PC-3 (cell line): Measurements from ENCODE around the gene GJD3. TPM values are rescaled to one million over a fixed set of nuclear protein-coding genes. Genes with fewer than 3 reads are reported as not detected.

Source experiments
- ATAC-seq: fragments of 200-7000 bp; cut with Tn5 transposase; 2 replicates; pipeline ENCODE4 v1.9.1; 2020; ENCODE audit warnings: mild to moderate bottlenecking, moderate library complexity
- BruUV-seq: library from RNA; stranded (reverse); fragments of 400-500 nt; replicated peaks from 2 replicates; lab custom pipeline; 2021; lab: Mats Ljungman, UMichigan
- CTCF ChIA-PET: fragments of 300-600 bp; sonication (Branson Sonifier 250); formaldehyde crosslinking; loops from one replicate; lab custom pipeline; 2022; ENCODE audit warnings: antibody characterized with exemption; lab: Charles Lee
- POLR2A ChIA-PET: fragments of 300-600 bp; sonication (Branson Sonifier 250); formaldehyde crosslinking; loops from one replicate; lab custom pipeline; 2022; ENCODE audit warnings: antibody characterized with exemption; ENCODE audit not compliant: unreplicated experiment; lab: Charles Lee
- DNase-seq: peaks from one replicate; pipeline ENCODE4 v3.0.0-alpha.2; 2015
- H2AFZ ChIP-seq: fragments of 300-600 bp; sonication (generic); 2 replicates; pipeline ENCODE4 v1.6.0; 2016; ENCODE audit warnings: antibody characterized with exemption, low read length
- H3F3A ChIP-seq: fragments of 300-600 bp; sonication (generic); one replicate; pipeline ENCODE4 v1.6.0; 2017; ENCODE audit warnings: antibody characterized with exemption, low read length, control low read depth, mild to moderate bottlenecking; ENCODE audit not compliant: unreplicated experiment
- H3K27ac ChIP-seq: fragments of 300-600 bp; sonication (generic); 2 replicates; pipeline ENCODE4 v1.5.1; 2016; ENCODE audit warnings: mild to moderate bottlenecking, low read length
- H3K27me3 ChIP-seq: fragments of 300-600 bp; sonication (generic); 2 replicates; pipeline ENCODE4 v1.6.1; 2016; ENCODE audit warnings: low read length, mixed read lengths
- H3K36me3 ChIP-seq: fragments of 300-600 bp; sonication (generic); 2 replicates; pipeline ENCODE4 v1.6.1; 2016; ENCODE audit warnings: low read depth, mixed run types, low read length, mixed read lengths
- H3K4me1 ChIP-seq: fragments of 300-600 bp; sonication (generic); 2 replicates; pipeline ENCODE4 v1.5.1; 2016; ENCODE audit warnings: low read length; ENCODE audit not compliant: insufficient read depth
- H3K4me2 ChIP-seq: fragments of 300-600 bp; sonication (generic); 2 replicates; pipeline ENCODE4 v1.6.0; 2016; ENCODE audit warnings: low read length
- H3K4me3 ChIP-seq: fragments of 300-600 bp; sonication (generic); 2 replicates; pipeline ENCODE4 v1.5.1; 2016; ENCODE audit warnings: mild to moderate bottlenecking, low read length, mixed read lengths
- H3K79me2 ChIP-seq: fragments of 300-600 bp; sonication (generic); 2 replicates; pipeline ENCODE4 v1.6.1; 2017; ENCODE audit warnings: low read length, mixed read lengths
- H3K9ac ChIP-seq: fragments of 300-600 bp; sonication (generic); 2 replicates; pipeline ENCODE4 v1.6.0; 2016; ENCODE audit warnings: mild to moderate bottlenecking, low read length
- H3K9me2 ChIP-seq: fragments of 300-600 bp; sonication (generic); replicated peaks from 2 replicates; pipeline ENCODE4 v1.6.1; 2016; ENCODE audit warnings: mixed run types, low read length, mixed read lengths
- H3K9me3 ChIP-seq: fragments of 300-600 bp; sonication (generic); 2 replicates; pipeline ENCODE4 v1.6.1; 2016; ENCODE audit warnings: low read length, mixed read lengths
- H4K20me1 ChIP-seq: fragments of 300-600 bp; sonication (generic); 2 replicates; pipeline ENCODE4 v1.6.1; 2016; ENCODE audit warnings: low read length, mixed read lengths
- CTCF ChIP-seq: fragments of 300-600 bp; sonication (generic); conservative IDR thresholded peaks from 2 replicates; pipeline ENCODE4 v1.5.1; 2017; ENCODE audit warnings: antibody characterized with exemption, low read depth, mild to moderate bottlenecking, low read length
- EZH2 ChIP-seq: fragments of 300-600 bp; sonication (generic); IDR thresholded peaks from one replicate; pipeline ENCODE4 v1.6.1; 2017; ENCODE audit warnings: antibody characterized with exemption, mild to moderate bottlenecking, low read length; ENCODE audit not compliant: unreplicated experiment
- EZH2phosphoT487 ChIP-seq: fragments of 300-600 bp; sonication (generic); IDR thresholded peaks from 2 replicates; pipeline ENCODE4 v1.6.1; 2018; ENCODE audit warnings: mild to moderate bottlenecking, antibody characterized with exemption, low read length, borderline replicate concordance
- intact Hi-C: fragments of 100-400 bp; cut with micrococcal nuclease; formaldehyde crosslinking; loops from 2 replicates; pipeline ENCODE4 v1.9.0; 2023
- total RNA-seq: library from RNA; depleted of rRNA; stranded (reverse); fragments of >200 nt; gene quantifications from 2 replicates; pipeline ENCODE4 v1.2.3, GENCODE V29; 2014

The GJD3 gene
- total RNA-seq, 1 experiment from 2014 or later: not detected

GRCh38 chr17:40331743-40332641 lies 32.5 kb downstream of the GJD3 start:
- Histone ChIP-seq H3K9me3 (no peaks in the 10 kb centered on the region), H3K36me3 (no peaks in the 10 kb centered on the region), H3K4me3 (no peak overlapping the region), H3K4me2 (no peak overlapping the region), H2AFZ (no peak overlapping the region), H3K4me1 (peaks cover 8% of the 10 kb centered on the region; the same call in 1 of the 2 replicates), H3K79me2 (peaks cover 58% of the 10 kb centered on the region), H3F3A (no peaks in the 10 kb centered on the region), H3K27ac (no peak overlapping the region), H3K9me2 (no peaks in the 10 kb centered on the region), H4K20me1 (no peaks in the 10 kb centered on the region; the same call in 1 of the 2 replicates), H3K9ac (no peak overlapping the region), H3K27me3 (no peaks in the 10 kb centered on the region)
- no TSS peak for BruUV-seq
- TF ChIP-seq EZH2 (no peak), CTCF (no peak), EZH2phosphoT487 (no peak)
- ATAC-seq: no peak
- ChIA-PET POLR2A (no interaction called here), CTCF (no interaction called here)
- no peak for DNase-seq
- intact Hi-C loops: no loop called here

- no peaks in the 10 kb centered on the region for H3K36me3 ChIP-seq
- intact Hi-C loops: no loop called here
- ATAC-seq: no peak
- no peak overlapping the region for H3K4me2 ChIP-seq
- BruUV-seq: no TSS peak
- H2AFZ ChIP-seq: no peak overlapping the region
- no peaks in the 10 kb centered on the region for H3K9me3 ChIP-seq
- POLR2A ChIA-PET: no interaction called here
- no peak overlapping the region for H3K4me3 ChIP-seq
- CTCF ChIA-PET: no interaction called here
- H3K79me2 ChIP-seq: peaks cover 68% of the 10 kb centered on the region
- no peaks in the 10 kb centered on the region; the same call in 1 of the 2 replicates for H4K20me1 ChIP-seq
- no peak for DNase-seq
- no peak overlapping the region for H3K27ac ChIP-seq
- TF ChIP-seq EZH2phosphoT487: no peak
- TF ChIP-seq EZH2: no peak
- TF ChIP-seq CTCF: no peak
- H3K27me3 ChIP-seq: no peaks in the 10 kb centered on the region
- peaks cover 8% of the 10 kb centered on the region; the same call in 1 of the 2 replicates for H3K4me1 ChIP-seq
- no peaks in the 10 kb centered on the region for H3F3A ChIP-seq
- H3K9me2 ChIP-seq: no peaks in the 10 kb centered on the region
- H3K9ac ChIP-seq: no peak overlapping the region
These were observed 33.6 kb downstream of the GJD3 start for GRCh38 chr17:40330850-40331470.
